Stimulated activated CD4-positive, alpha-beta T cell treated with anti-CD3 and anti-CD28 coated beads, Interleukin-1b, Interleukin-23, amount 100 ng/mL, for 48 hours (primary cell): ENCODE measurements around the gene SEMA4F.
A peak's percentile ranks its signal among the peaks of the same experiment; 100 is the strongest.

Experiments
- DNase-seq: peaks from one replicate; pipeline ENCODE4 v3.0.0-alpha.2; 2020

Gene SEMA4F

DNA sequence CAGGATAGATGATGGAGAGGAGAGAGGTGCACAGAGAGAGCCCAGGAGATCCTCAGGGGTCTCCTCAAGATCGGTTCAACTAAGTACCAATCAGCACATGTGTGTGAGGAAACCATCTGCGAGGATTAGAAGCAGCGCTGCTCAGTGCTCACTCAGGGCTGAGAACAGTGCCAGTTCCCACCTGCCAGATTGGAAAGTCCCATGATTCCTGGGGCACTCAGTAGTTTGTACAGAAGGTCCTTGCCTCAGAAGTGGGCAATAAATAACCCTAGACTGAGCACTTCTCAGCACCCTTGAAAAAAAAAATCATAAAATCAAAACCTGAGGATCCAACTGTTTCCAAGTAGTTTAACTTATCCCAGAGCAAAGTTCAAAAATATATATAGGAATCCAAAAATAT lies 53.8 kb downstream of the SEMA4F start:
- DNase-seq, result no peak

DNA sequence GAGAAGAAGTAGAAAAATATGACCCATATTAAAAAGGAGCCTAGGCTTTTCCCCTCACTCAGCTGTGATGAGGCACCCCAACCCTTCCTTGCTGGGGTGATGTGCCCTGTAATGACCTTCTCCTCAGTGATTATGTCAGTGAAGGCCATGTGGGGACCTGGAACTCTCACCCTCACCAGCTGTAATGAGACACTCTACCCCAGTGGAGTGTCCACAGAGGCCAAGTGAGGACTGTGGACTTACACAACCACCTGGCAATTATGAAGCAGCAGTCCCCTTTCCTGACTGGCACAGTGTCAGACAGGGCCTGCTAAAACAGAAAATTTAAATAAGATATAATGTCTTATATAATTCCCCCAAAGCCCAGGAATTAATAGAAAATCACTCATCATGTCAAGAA lies 54.2 kb downstream of the SEMA4F start:
- DNase-seq, result no peak

DNA sequence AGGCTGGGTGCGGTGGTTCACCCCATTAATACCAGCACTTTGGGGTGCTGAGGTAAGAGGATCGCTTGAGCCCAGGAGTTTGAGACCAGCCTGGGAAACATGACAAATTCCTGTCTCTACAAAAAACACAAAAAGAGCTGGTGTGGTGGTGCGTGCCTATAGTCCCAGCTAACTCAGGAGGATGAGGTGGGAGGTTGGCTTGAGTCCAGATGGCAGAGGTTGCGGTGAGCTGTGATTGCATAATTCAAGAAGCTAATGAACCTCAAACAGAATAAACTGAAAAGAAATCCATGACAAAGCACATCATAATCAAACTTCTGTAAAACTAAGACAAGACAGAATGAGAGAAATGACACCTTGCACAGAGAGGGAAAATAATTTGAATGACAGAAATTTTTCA lies 54.8 kb downstream of the SEMA4F start:
- DNase-seq, result no peak

DNA sequence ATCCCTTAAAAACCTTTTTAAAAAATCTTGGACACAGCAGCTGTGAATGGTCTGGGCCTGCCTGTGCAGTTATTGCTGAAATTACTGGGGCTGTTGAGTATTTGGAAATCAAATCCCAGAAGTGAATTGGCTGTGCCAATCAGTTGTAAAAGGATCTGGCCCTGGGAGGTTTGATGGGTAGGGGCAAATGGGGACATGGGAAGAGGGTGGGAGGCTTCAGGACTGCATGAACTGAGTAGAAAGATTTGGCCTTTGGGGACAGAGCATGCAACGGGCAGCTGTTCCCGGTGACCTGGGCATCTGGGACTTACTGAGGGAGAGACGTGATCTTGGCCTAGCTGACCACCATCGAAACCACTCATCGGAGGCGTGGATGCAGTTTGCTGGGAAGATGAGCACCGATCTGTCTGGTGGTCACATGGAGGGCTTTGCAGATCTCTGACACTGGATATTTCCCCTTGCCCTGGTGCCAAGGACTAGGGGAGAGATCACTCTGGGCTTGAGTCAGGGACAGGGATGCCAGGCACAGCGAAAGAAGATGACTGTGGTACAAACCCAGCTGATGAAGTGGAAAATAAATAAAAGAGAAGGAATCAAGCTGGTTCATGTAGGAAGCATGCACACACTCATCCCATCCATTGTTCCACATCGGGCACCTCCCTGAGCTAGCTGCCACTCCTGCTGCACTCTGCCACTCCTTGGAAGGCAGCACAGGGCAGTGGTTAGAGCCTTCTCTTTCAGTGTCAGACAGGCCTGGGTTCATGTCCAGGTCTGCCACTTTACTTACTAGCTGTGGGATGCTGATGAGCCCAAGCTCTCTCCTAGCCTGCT lies 58.4 kb downstream of the SEMA4F start:
- no peak for DNase-seq

DNA sequence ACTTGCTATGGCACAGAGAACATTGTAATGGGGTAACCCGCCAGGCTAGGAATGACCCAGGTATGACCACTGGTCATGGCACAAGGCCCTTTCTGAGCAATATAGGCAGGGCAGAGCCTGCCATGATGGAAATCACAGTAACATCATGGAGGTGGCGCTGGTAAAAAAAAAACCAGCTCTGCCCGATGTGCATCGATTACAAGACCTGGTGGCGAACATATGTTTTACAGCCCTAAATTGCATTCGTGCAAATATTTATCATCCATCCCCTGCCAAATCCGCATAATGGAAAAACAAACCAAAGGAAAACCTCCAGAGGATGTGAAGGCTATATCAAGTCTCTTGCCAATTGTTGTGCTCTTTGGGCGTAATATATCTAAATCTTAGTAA lies 60.6 kb downstream of the SEMA4F start:
- DNase-seq, result no peak

DNA sequence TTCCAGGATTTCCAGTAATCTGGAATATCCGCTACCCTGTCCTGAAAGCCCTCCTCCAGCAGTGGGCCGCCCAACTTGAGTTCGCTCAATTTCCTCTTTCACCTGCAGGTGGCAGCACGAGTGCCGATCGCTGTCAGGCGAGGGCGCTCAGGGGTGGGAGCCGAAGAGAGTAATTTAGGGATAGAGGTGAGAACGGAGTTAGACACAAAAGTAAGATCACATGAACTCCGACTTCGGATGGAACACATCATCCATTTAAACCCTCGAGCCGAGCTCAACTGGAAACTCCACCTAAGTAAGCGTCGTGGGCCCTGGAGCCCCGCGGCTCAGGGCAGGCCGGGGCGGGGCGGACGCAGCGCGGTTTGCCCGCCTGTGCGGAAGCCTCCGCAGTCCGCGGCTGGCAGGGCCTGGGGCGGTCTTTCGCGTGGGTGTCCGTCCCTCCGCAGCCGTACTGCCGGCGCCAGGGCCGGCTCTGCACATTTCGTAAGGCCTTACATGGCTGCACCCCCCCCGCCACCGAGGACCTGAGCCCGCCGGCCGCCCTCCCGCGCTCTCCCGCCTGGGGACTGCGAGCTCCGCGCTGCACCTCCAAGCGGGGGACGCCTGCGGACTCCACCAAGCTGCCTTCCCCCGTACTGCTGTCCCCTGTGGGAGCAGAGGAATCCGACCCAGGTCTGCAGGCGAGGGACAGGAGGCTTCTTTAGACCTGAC lies 61.2 kb downstream of the SEMA4F start:
- DNase-seq, result peak; percentile 79

DNA sequence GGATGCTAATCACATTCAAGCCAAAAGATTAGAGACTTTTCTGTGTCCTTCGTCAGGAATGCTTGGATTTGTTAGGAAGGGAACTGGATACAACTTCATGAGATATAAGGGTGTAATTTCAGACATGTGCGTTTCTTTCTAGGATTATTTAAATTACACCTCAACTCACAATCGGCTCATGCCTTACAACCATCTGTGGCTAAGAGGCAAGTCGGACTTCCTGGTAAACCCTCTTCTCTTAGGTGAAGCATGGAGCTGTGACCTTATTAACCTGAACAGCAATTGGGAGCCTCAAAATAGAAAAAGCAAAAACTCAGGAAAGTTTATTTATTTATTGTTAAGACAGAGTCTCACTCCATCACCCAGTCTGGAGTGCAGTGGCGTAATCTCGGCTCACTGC lies 61.8 kb downstream of the SEMA4F start:
- no peak for DNase-seq

DNA sequence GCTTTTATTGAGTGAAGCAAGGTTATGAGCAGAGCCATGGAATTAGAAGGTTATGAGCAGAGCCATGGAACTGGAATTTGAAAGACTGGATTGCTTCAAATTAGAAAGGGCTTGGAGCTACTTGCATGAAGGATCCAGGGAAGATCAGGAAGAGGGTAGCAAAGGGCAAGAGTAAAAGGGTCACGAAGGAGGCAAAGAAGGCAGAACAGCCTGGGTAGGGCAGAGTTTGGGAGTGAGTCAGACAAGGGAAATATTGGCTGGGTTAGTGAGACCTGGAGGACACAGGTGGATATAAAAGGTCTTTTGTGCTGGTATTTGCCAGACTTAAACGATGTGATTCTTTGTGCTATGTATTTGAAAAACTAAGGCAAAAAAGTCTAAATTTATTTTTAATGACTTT lies 65.0 kb downstream of the SEMA4F start:
- DNase-seq, result no peak

DNA sequence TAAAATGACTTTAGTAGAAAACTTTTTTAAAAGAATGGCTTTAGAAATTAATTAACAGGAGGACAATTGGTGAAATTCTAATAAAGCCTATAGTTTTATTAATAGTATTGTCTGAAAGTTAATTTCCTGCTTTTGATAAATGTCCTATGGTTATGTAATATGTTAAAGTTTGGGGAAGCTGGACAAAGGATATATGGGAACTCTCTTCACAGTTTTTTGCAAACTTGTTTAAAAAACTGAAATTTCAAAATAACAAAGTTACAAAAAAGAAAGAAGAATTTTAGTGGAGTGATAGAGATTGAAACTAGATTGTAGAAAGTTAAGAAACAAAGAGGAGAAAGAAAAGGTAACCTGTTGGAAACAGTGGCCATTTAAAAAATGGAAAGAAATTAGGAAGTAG lies 67.3 kb downstream of the SEMA4F start:
- DNase-seq, result no peak

DNA sequence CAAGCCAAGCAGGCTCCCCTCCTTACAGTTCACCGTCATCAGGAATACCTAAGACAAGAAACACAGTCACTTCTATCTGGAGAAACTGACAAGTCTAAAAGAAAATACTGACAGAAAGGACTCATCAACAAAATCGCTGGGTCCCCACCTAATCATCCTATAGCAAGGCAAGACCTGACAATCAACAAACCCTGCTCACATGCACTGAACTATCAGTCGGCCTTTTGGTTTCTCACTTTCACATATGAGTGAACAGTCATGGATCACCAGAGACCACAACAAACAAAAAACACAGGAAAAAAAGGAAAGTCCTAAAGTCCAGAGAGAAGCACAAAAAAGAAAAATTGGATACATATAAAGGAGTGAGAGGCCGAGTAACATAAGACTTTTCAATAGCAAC lies 70.4 kb downstream of the SEMA4F start:
- DNase-seq, result no peak

DNA sequence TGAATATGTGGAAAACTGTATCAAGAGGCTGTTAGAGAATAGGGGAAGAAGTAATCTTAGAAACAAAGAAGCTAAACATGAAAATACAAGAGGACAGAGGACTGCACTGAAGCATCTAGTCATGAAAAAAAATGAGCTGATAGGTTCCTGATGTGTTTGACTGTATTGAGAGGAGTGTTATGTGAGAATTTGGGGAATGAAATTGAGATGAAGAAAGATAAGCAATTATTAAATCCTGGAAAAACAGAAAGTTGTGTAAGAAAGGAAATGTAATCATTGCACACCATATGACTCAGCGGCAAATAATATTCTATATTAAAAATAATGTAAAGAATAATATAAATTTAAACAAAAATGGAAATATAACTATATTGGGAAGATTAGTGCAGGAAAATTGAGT lies 71.2 kb downstream of the SEMA4F start:
- no peak for DNase-seq

DNA sequence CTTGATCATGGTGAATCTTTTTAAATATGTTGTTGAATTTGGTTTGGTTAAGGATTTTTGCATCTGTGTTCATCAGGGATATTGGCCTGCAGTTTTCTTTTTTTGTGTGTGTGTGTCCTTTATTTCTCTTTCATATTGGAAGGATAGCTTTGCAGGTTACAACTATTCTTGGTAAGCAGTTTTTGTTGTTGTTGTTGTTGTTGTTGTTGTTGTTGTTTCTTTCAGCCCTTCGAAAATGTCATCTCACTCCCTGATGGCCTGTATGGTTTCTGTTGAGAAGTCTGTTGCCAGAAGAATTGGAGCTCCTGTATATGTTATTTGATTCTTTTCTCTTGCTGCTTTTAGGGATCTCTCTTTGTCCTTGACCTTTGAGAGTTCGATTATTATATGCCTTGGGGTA lies 74.8 kb downstream of the SEMA4F start:
- no peak for DNase-seq

DNA sequence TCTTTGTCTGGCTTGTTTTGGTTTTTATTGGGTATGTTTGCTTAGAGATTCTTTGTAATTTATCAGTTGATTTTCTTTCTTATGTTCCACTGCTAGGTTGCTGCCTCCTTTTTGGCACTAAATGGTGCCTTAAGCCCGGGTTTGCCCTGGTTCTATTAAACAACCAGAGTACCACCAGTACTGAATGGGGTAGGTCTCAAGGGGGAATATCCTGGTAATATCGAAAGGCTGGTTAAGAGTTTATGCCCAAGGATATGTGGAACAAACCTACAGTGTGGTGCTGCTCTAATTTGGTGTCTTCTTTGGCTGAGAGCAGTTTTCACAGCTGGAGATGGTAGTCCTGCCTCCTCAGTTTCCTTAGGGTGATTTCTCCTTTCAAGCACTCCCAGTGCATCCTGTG lies 76.5 kb downstream of the SEMA4F start:
- DNase-seq, result no peak
